OCI-LY7 (cell line): ENCODE measurements around the gene CYTIP. TPM values are rescaled to one million over a fixed set of nuclear protein-coding genes. Genes with fewer than 3 reads are reported as not detected.
A peak's percentile ranks its signal among the peaks of the same experiment; 100 is the strongest.

ENCODE experiments used
- BruUV-seq: library from RNA; stranded (reverse); fragments of 400-500 nt; replicated peaks from 2 replicates; lab custom pipeline; 2021; lab: Mats Ljungman, UMichigan
- CTCF ChIA-PET: fragments of 300-600 bp; sonication (Branson Sonifier 250); formaldehyde crosslinking; loops from one replicate; lab custom pipeline; 2022; ENCODE audit warnings: antibody characterized with exemption; ENCODE audit not compliant: unreplicated experiment; lab: Charles Lee
- POLR2A ChIA-PET: fragments of 300-600 bp; sonication (Branson Sonifier 250); formaldehyde crosslinking; loops from one replicate; lab custom pipeline; 2022; ENCODE audit warnings: antibody characterized with exemption; lab: Charles Lee
- DNase-seq: peaks from one replicate; pipeline ENCODE4 v3.0.0-alpha.2; 2015; ENCODE audit warnings: low spot score
- H2AFZ ChIP-seq: fragments of 200-600 bp; sonication (generic), shearing (Covaris generic); 2 replicates; pipeline ENCODE4 v1.6.1; 2014; ENCODE audit warnings: mild to moderate bottlenecking, antibody characterized with exemption, low read length, moderate library complexity
- H3K27ac ChIP-seq: fragments of 200-600 bp; sonication (generic); 2 replicates; pipeline ENCODE4 v1.5.1; 2014; ENCODE audit warnings: mixed run types, low read depth, mild to moderate bottlenecking, moderate library complexity, low read length, inconsistent platforms; ENCODE audit not compliant: poor library complexity, severe bottlenecking
- H3K36me3 ChIP-seq: fragments of 200-600 bp; sonication (generic); 2 replicates; pipeline ENCODE4 v1.6.1; 2014; ENCODE audit warnings: mild to moderate bottlenecking, antibody characterized with exemption, low read length, moderate library complexity, mixed read lengths; ENCODE audit not compliant: insufficient read depth
- H3K4me1 ChIP-seq: fragments of 200-600 bp; sonication (generic); 2 replicates; pipeline ENCODE4 v1.5.1; 2014; ENCODE audit warnings: mild to moderate bottlenecking, low read length; ENCODE audit not compliant: insufficient read depth, poor library complexity, severe bottlenecking
- H3K4me2 ChIP-seq: fragments of 200-600 bp; sonication (generic); 2 replicates; pipeline ENCODE4 v1.6.1; 2014; ENCODE audit warnings: mild to moderate bottlenecking, low read length
- H3K4me3 ChIP-seq: fragments of 200-600 bp; sonication (generic); 2 replicates; pipeline ENCODE4 v1.5.1; 2014; ENCODE audit warnings: mild to moderate bottlenecking, low read depth, low read length; ENCODE audit not compliant: poor library complexity, severe bottlenecking
- H3K79me2 ChIP-seq: fragments of 200-600 bp; sonication (generic); 2 replicates; pipeline ENCODE4 v1.6.1; 2016; ENCODE audit warnings: low read depth, mild to moderate bottlenecking, low read length, moderate library complexity, mixed read lengths; ENCODE audit not compliant: insufficient read depth
- H3K9me2 ChIP-seq: fragments of 200-600 bp; sonication (generic); 2 replicates; pipeline ENCODE4 v1.6.1; 2016; ENCODE audit warnings: mild to moderate bottlenecking, low read length, mixed read lengths; ENCODE audit not compliant: insufficient read depth
- H3K9me3 ChIP-seq: fragments of 200-600 bp; sonication (generic); 2 replicates; pipeline ENCODE4 v1.6.1; 2014; ENCODE audit warnings: mild to moderate bottlenecking, mixed run types, low read length, mixed read lengths
- H4K20me1 ChIP-seq: fragments of 200-600 bp; sonication (generic); 2 replicates; pipeline ENCODE4 v1.6.1; 2014; ENCODE audit warnings: mild to moderate bottlenecking, antibody characterized with exemption, low read length, moderate library complexity, mixed read lengths; ENCODE audit not compliant: insufficient read depth
- EZH2phosphoT487 ChIP-seq: fragments of 200-600 bp; sonication (generic); IDR thresholded peaks from 2 replicates; pipeline ENCODE4 v1.6.1; 2018; ENCODE audit warnings: low read depth, borderline replicate concordance, mild to moderate bottlenecking, mixed run types, antibody characterized with exemption, low read length, moderate library complexity, mixed read lengths
- intact Hi-C: fragments of 100-400 bp; cut with micrococcal nuclease; formaldehyde crosslinking; loops from one replicate; pipeline ENCODE4 v1.10.0; 2022; ENCODE audit not compliant: unreplicated experiment
- total RNA-seq, 2 experiments: library from RNA; depleted of rRNA in 1 of 2; stranded (reverse); fragments of >200 nt in 1 of 2; shearing (Covaris generic) in 1 of 2; gene quantifications; 2 replicates each; pipeline ENCODE4 v1.2.3, GENCODE V29; 2014 to 2022
- TF ChIP-seq, protein P1 (sequence below): fragments of 200-600 bp; sonication (generic); conservative IDR thresholded peaks from 2 replicates; pipeline ENCODE4 v1.5.1; 2014; ENCODE audit warnings: mild to moderate bottlenecking, antibody characterized with exemption, low read length, moderate library complexity, mixed read lengths

CYTIP gene
- total RNA-seq, 2 experiments from 2014 or later = 49.2 to 64.0 TPM

DNA sequence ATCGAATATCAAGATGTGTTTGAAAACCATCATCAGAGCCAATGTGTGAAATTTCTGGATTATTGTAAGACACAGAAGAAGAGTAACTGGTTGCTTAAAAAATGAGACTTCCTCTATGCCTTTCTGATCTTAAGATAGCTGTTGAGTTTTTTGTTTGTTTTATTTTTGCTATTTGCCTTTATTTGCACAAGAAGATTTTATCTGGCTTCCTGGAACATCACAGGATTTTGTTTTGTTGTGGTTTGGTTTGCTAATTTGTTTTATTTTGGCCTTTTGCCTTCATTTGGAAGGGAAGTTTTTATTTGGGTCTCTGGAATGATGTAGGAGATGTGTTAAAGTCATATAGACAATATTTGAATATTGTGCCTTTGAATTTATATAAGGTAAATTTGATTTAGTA is 3.9 kb upstream of the CYTIP start:
- POLR2A ChIA-PET = interaction anchor here (0.8 to 3.3 kb wide), 6 partner anchors 13 to 120 kb away, joined by 4 to 28 read pairs (median 10); no protein-coding TSS in a partner anchor
- Histone ChIP-seq H3K4me3 (no peak overlapping the region), H2AFZ (peak overlapping the region; percentile 32; the same call in 1 of the 2 replicates), H3K9me2 (no peaks in the 10 kb centered on the region), H3K4me1 (peaks cover 34% of the 10 kb centered on the region), H3K27ac (no peak overlapping the region), H3K36me3 (0 out of 2 replicates have a peak, but pooled peaks cover 3% of the 10 kb centered on the region), H3K79me2 (peaks cover 19% of the 10 kb centered on the region), H3K9me3 (no peaks in the 10 kb centered on the region), H4K20me1 (no peaks in the 10 kb centered on the region), H3K4me2 (no peak overlapping the region)
- intact Hi-C loops = no loop called here
- no peak for TF ChIP-seq EZH2phosphoT487
- TF ChIP-seq, protein P1, sequence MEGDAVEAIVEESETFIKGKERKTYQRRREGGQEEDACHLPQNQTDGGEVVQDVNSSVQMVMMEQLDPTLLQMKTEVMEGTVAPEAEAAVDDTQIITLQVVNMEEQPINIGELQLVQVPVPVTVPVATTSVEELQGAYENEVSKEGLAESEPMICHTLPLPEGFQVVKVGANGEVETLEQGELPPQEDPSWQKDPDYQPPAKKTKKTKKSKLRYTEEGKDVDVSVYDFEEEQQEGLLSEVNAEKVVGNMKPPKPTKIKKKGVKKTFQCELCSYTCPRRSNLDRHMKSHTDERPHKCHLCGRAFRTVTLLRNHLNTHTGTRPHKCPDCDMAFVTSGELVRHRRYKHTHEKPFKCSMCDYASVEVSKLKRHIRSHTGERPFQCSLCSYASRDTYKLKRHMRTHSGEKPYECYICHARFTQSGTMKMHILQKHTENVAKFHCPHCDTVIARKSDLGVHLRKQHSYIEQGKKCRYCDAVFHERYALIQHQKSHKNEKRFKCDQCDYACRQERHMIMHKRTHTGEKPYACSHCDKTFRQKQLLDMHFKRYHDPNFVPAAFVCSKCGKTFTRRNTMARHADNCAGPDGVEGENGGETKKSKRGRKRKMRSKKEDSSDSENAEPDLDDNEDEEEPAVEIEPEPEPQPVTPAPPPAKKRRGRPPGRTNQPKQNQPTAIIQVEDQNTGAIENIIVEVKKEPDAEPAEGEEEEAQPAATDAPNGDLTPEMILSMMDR = no peak
- CTCF ChIA-PET = interaction anchor here (1.4 kb wide), 1 partner anchor 25 kb away, joined by 4 read pairs; no protein-coding TSS in a partner anchor
- no peak for DNase-seq
- BruUV-seq = no TSS peak

DNA sequence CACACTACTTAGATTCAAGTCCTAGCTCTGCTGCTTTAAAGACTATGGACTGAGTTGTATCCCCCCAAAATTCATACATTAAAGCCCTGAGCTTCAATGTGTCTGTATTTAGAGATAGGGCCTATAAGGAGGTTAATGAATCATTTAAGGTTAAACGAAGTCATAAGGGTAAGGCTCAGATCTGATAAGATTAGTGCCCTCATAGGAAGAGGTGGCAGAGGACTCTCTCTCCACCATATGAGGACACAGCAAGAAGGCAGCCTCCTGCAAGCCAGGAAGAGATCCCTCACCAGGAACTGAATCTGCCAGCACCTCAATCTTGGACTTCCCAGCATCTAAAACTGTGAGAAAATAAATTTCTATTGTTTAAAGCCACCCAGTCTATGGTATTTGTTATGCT is 3.1 kb upstream of the CYTIP start:
- TF ChIP-seq, protein P1 = no peak
- TF ChIP-seq EZH2phosphoT487 = no peak
- peak overlapping the region; percentile 32; the same call in 1 of the 2 replicates for H2AFZ ChIP-seq
- no peak overlapping the region for H3K4me2 ChIP-seq
- H3K9me3 ChIP-seq = no peaks in the 10 kb centered on the region
- intact Hi-C loops = no loop called here
- no peak for DNase-seq
- no peaks in the 10 kb centered on the region for H4K20me1 ChIP-seq
- peaks cover 32% of the 10 kb centered on the region for H3K4me1 ChIP-seq
- no peaks in the 10 kb centered on the region for H3K9me2 ChIP-seq
- CTCF ChIA-PET = interaction anchor here (1.4 kb wide), 1 partner anchor 26 kb away, joined by 4 read pairs; no protein-coding TSS in a partner anchor
- H3K36me3 ChIP-seq = peaks cover 10% of the 10 kb centered on the region; the same call in 1 of the 2 replicates
- H3K4me3 ChIP-seq = no peak overlapping the region
- peaks cover 26% of the 10 kb centered on the region for H3K79me2 ChIP-seq
- no TSS peak for BruUV-seq
- POLR2A ChIA-PET = interaction anchor here (1.9 to 3.3 kb wide), 8 partner anchors 9 to 119 kb away, joined by 4 to 28 read pairs (median 6); no protein-coding TSS in a partner anchor
- H3K27ac ChIP-seq = no peak overlapping the region

DNA sequence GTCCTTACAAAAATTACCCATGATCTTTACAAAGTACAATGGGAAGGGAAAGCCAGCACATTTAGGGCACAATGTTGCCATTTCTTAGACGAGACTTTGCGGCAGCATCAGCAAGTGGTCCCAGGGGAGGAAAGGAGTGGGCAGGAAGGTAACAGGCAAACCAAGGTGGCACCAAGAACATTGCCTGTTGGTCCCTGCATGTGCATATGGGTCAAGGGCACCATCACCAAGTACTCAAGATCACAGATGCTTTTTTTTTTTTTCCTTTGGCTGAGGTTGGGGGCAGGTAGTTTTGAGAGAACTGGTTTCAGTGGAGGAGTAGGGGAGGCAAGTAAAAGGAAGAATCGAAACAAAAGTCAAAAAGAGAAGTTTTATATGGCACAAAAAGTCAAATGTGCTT is 752 bp upstream of the CYTIP start:
- H4K20me1 ChIP-seq = no peaks in the 10 kb centered on the region
- peak overlapping the region; percentile 78 for H3K4me3 ChIP-seq
- peak; percentile 68 for DNase-seq
- H2AFZ ChIP-seq = peak overlapping the region; percentile 94
- peak overlapping the region; percentile 88 for H3K4me2 ChIP-seq
- CTCF ChIA-PET = interaction anchor here (0.6 kb wide), 1 partner anchor 9 kb away, joined by 3 read pairs; no protein-coding TSS in a partner anchor
- no peaks in the 10 kb centered on the region for H3K9me3 ChIP-seq
- H3K4me1 ChIP-seq = peaks cover 42% of the 10 kb centered on the region
- no peak for TF ChIP-seq EZH2phosphoT487
- TF ChIP-seq, protein P1 = no peak
- peaks cover 26% of the 10 kb centered on the region; the same call in 1 of the 2 replicates for H3K36me3 ChIP-seq
- BruUV-seq = no TSS peak
- POLR2A ChIA-PET = interaction anchor here (0.8 to 2.4 kb wide), 9 partner anchors 11 to 119 kb away, joined by 3 to 42 read pairs (median 6); partner anchors contain the start of gene ERMN
- peak overlapping the region; percentile 87 for H3K27ac ChIP-seq
- intact Hi-C loops = loop anchor here (1.0 to 5.0 kb wide), 2 partner anchors 25 to 1013 kb away; partner anchors contain the start of genes CCDC148 and PKP4
- no peaks in the 10 kb centered on the region for H3K9me2 ChIP-seq
- H3K79me2 ChIP-seq = peaks cover 50% of the 10 kb centered on the region
